GM12878 (cell line): ENCODE data around the gene DIS3L. TPM values are rescaled to one million over a fixed set of nuclear protein-coding genes. Genes with fewer than 3 reads are reported as not detected.
A peak's percentile ranks its signal among the peaks of the same experiment; 100 is the strongest.

Experiments used
- ASH2L ChIP-seq: fragments of 300-600, 200-600 bp; sonication (generic); IDR thresholded peaks from 2 replicates; pipeline ENCODE4 v1.6.1; 2017; ENCODE audit warnings: low read depth, mild to moderate bottlenecking, borderline replicate concordance
- CHD4 ChIP-seq: fragments of 200-600 bp; sonication (generic); IDR thresholded peaks from 2 replicates; pipeline ENCODE4 v1.6.1; 2016; ENCODE audit warnings: mild to moderate bottlenecking
- CREB1 ChIP-seq: IDR thresholded peaks from 2 replicates; pipeline ENCODE4 v1.6.1; 2012; ENCODE audit warnings: low read depth, mild to moderate bottlenecking, inconsistent platforms
- HDAC6 ChIP-seq: fragments of 200-600 bp; sonication (generic); IDR thresholded peaks from one replicate; pipeline ENCODE4 v1.8.0; 2017; ENCODE audit warnings: antibody characterized with exemption; ENCODE audit not compliant: unreplicated experiment
- KAT2A ChIP-seq: conservative IDR thresholded peaks from 2 replicates; pipeline ENCODE4 v1.6.1; 2011; ENCODE audit warnings: low read depth, low read length; ENCODE audit not compliant: control insufficient read depth
- NFYB ChIP-seq: IDR thresholded peaks from 2 replicates; pipeline ENCODE4 v1.6.1; 2011; ENCODE audit warnings: low read depth, mild to moderate bottlenecking, low read length, improper control_type of control experiment, moderate library complexity; ENCODE audit not compliant: insufficient read depth
- NR2F1 ChIP-seq: fragments of 450-650 bp; conservative IDR thresholded peaks from 2 replicates; pipeline ENCODE4 v1.6.1; 2017; ENCODE audit warnings: mild to moderate bottlenecking
- PML ChIP-seq: IDR thresholded peaks from 2 replicates; pipeline ENCODE4 v1.6.1; 2012; ENCODE audit warnings: low read length, inconsistent platforms
- POLR2AphosphoS2 ChIP-seq: IDR thresholded peaks from 2 replicates; pipeline ENCODE4 v1.6.1; 2011; ENCODE audit warnings: low read depth, mild to moderate bottlenecking, low read length, improper control_type of control experiment, moderate library complexity
- RAD21 ChIP-seq: IDR thresholded peaks from 2 replicates; pipeline ENCODE4 v1.6.1; 2011; ENCODE audit warnings: mild to moderate bottlenecking, low read depth, low read length, moderate library complexity; ENCODE audit not compliant: insufficient read depth
- RCOR1 ChIP-seq: conservative IDR thresholded peaks from 2 replicates; pipeline ENCODE4 v1.6.1; 2012; ENCODE audit warnings: low read depth, low read length, improper control_type of control experiment
- RELA ChIP-seq: fragments of 450-650 bp; IDR thresholded peaks from 2 replicates; pipeline ENCODE4 v1.8.0; 2014; ENCODE audit warnings: borderline replicate concordance; ENCODE audit not compliant: partially characterized antibody
- SMC3 ChIP-seq: IDR thresholded peaks from 2 replicates; pipeline ENCODE4 v1.6.1; 2011; ENCODE audit warnings: low read length, improper control_type of control experiment, borderline replicate concordance
- YY1 ChIP-seq: IDR thresholded peaks from 2 replicates; pipeline ENCODE4 v1.6.1; 2011; ENCODE audit warnings: low read depth, mild to moderate bottlenecking, low read length
- ZNF274 ChIP-seq: IDR thresholded peaks from one replicate; pipeline ENCODE4 v1.8.0; 2011; ENCODE audit not compliant: insufficient read length, insufficient read depth
- ZNF687 ChIP-seq: fragments of 450-650 bp; IDR thresholded peaks from 2 replicates; pipeline ENCODE4 v1.6.1; 2017; ENCODE audit warnings: mild to moderate bottlenecking, moderate library complexity
- polyA plus RNA-seq, 11 experiments: library from polyadenylated mRNA; depleted of rRNA in 4 of 11; unstranded in 6 of 11; stranded (reverse) in 5 of 11; fragments of >200 nt; fragmentation: Nextera tagmentation in 4 of 11; fragmentation: Illumina TruSeq in 1 of 11; extraction: Ambion mirVana in 4 of 11; extraction: Trizol in 1 of 11; gene quantifications; 1 replicate in 1 of 11; 2 replicates in 10 of 11; pipeline versions ENCODE4 v1.2.1 to v1.2.3, GENCODE V29; 2011 to 2016; ENCODE audit warnings: inconsistent platforms in 2 of 11, missing spikeins in 2 of 11, low read depth in 1 of 11
- total RNA-seq, 4 experiments: library from RNA; depleted of rRNA in 3 of 4; stranded (reverse); fragments of >200 nt in 3 of 4; fragmentation: Illumina TruSeq in 1 of 4; extraction: Trizol in 1 of 4; gene quantifications; 2 replicates each; pipeline versions ENCODE4 v1.2.1 to v1.2.3, GENCODE V29; 2013 to 2021
- TF ChIP-seq, protein P1 (sequence below): fragments of 450-650 bp; IDR thresholded peaks from 2 replicates; pipeline ENCODE4 v1.6.1; 2016; ENCODE audit warnings: mild to moderate bottlenecking

The DIS3L gene
- total and polyA plus RNA-seq, 10 of the 15 experiments (the other 5 are each of a cell fraction or from before 2014, with no cell fraction given), result 7.6 to 33.7 (median 25.5) TPM

GRCh38 chr15:66292571-66293418, 573 bp upstream of the DIS3L start (continued):
- TF ChIP-seq ZNF687, result no peak
- TF ChIP-seq YY1, result no peak
- TF ChIP-seq CREB1, result 0 out of 2 replicates have a peak, but pooled peaks have one; percentile 9
- no peak for TF ChIP-seq RELA
- TF ChIP-seq ZNF274, result no peak
- no peak for TF ChIP-seq RCOR1
- no peak for TF ChIP-seq PML
- TF ChIP-seq CHD4, result no peak
- no peak for TF ChIP-seq KAT2A
- TF ChIP-seq ASH2L, result peak; percentile 55; the same call in 1 of the 2 replicates
- no peak for TF ChIP-seq SMC3
- TF ChIP-seq, protein P1, sequence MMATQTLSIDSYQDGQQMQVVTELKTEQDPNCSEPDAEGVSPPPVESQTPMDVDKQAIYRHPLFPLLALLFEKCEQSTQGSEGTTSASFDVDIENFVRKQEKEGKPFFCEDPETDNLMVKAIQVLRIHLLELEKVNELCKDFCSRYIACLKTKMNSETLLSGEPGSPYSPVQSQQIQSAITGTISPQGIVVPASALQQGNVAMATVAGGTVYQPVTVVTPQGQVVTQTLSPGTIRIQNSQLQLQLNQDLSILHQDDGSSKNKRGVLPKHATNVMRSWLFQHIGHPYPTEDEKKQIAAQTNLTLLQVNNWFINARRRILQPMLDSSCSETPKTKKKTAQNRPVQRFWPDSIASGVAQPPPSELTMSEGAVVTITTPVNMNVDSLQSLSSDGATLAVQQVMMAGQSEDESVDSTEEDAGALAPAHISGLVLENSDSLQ, result 0 out of 2 replicates have a peak, but pooled peaks have one; percentile 7
- TF ChIP-seq HDAC6, result no peak
- TF ChIP-seq NR2F1, result no peak
- TF ChIP-seq RAD21, result no peak
- no peak for TF ChIP-seq POLR2AphosphoS2
- TF ChIP-seq NFYB, result no peak
